Hematopoietic multipotent progenitor cell treated with erythropoietin and hydrocortisone succinate and interleukin-3 and kit ligand, for 4 days (in vitro differentiated cells): ENCODE data around the gene ZNF488.

Experiments
- DNase-seq: peaks from one replicate; pipeline ENCODE4 v3.0.0-alpha.2; 2015

The ZNF488 gene

DNA sequence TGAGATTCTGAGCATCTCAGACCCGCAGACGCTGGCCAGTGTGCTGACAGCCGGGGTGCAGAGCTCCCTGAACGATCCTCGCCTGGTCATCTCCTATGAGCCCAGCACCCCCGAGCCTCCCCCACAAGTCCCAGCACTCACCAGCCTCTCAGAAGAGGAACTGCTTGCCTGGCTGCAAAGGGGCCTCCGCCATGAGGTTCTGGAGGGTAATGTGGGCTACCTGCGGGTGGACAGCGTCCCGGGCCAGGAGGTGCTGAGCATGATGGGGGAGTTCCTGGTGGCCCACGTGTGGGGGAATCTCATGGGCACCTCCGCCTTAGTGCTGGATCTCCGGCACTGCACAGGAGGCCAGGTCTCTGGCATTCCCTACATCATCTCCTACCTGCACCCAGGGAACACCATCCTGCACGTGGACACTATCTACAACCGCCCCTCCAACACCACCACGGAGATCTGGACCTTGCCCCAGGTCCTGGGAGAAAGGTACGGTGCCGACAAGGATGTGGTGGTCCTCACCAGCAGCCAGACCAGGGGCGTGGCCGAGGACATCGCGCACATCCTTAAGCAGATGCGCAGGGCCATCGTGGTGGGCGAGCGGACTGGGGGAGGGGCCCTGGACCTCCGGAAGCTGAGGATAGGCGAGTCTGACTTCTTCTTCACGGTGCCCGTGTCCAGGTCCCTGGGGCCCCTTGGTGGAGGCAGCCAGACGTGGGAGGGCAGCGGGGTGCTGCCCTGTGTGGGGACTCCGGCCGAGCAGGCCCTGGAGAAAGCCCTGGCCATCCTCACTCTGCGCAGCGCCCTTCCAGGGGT, 35.2 kb downstream of the ZNF488 start:
- peak; percentile 4 for DNase-seq

- DNase-seq, result no peak
Measured at GRCh38 chr10:47348138-47348651, 35.9 kb downstream of the ZNF488 start, which contains the start of gene RBP3. TSS of gene RBP3 (plus strand) at chr10:47348363. CDS start at chr10:47348485, 122 bp downstream.

DNA sequence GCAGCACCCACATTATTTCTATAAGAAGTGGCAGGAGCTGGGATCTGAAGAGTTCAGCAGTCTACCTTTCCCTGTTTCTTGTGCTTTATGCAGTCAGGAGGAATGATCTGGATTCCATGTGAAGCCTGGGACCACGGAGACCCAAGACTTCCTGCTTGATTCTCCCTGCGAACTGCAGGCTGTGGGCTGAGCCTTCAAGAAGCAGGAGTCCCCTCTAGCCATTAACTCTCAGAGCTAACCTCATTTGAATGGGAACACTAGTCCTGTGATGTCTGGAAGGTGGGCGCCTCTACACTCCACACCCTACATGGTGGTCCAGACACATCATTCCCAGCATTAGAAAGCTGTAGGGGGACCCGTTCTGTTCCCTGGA, 36.8 kb downstream of the ZNF488 start:
- no peak for DNase-seq

GRCh38 chr10:47346581-47347302, 37.4 kb downstream of the ZNF488 start:
- DNase-seq, result no peak

- DNase-seq, result no peak
Measured at GRCh38 chr10:47344996-47345870, 38.9 kb downstream of the ZNF488 start.

DNA sequence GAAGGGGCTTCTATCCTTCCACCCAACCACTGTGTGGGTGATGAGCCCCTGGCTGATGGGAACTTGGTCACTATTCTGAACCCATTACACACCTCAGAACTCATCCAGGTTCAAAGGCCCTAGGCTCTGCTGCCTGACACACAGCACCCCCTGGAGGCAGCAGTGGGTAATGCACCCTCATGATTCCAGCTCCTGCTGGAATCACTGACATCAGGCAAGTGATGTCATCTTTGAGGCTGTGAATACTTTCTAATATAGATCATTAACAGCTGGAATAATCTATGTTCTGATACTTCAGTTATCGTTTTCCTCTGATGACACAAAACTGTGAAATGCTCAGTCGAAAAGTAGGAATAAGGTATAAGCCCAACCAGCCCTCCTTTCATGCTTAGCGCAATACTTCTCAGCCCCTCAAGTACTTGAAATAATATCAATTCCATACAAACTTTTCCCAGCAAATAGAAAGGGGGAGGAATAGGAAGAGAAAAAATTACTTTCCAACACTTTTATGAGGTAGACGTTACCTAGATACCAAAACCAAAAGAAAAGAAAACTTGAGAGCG, 43.4 kb downstream of the ZNF488 start:
- peak; percentile 76 for DNase-seq

DNA sequence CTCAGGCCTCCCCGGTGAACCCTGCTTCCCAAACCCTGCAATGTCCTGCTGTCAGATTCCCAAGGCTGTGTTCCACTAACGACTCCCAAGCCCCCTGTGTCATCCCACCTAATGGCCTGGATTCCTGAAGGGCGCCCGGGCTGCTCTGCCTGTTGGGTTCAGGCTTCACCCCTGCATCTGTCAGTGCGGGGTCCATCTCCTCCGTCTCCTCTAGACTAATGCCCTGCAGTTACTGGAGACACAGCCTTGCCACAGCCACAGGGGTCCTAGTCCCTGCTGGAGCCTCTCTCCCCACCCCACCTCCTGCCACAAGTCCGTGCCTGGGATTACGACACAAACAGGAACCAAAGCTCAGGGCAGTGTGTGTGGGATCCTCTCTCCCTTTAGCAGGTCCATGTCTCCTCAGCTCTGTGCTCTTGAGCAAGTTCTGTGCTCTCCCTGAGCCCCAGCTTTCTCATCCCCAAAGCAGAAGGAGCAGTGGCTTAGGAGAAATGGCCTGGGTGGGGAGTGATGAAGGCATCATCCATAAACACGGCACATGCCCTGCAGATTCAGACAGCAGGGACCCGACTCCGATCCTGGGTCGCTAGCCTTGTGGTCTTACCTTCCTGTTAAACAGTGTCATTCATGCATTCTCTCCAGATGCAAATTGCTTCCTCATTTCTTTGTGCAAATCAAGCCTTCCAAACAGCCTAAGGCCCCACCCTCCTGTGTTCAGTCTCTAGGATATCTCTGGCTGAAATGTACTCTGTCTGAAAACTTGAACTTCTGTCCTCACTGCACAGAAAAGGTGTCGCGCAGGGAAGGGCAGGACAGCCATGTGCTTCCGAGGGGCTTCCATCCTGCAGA, 44.1 kb downstream of the ZNF488 start:
- peak; percentile 74 for DNase-seq

GRCh38 chr10:47339186-47339735, 44.8 kb downstream of the ZNF488 start:
- DNase-seq, result no peak

- DNase-seq, result peak; percentile 57
Measured at GRCh38 chr10:47337310-47337709, 46.8 kb downstream of the ZNF488 start.

GRCh38 chr10:47336387-47337134, 47.5 kb downstream of the ZNF488 start:
- DNase-seq, result peak; percentile 53

DNA sequence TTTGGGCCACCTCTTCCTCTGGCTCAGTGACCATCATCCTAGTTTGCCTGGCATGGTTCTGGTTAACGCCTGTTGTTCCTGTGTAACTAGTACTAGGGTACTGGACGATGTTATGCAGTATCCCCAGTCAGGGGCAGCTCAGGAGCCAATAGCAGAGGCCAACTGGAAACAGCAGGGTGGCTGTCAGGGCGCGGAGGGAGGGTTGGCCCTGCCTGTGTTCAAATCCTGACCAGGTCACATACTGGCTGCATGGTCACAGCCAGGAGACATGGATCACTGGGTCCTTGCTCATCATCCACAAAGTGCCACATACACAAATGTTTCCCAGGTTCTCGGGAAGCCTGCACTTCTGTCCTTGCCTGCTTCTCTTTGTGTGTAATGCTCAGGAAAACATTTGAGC, 48.2 kb downstream of the ZNF488 start:
- no peak for DNase-seq

- DNase-seq, result peak; percentile 73
Measured at GRCh38 chr10:47334466-47335295, 49.4 kb downstream of the ZNF488 start.

DNA sequence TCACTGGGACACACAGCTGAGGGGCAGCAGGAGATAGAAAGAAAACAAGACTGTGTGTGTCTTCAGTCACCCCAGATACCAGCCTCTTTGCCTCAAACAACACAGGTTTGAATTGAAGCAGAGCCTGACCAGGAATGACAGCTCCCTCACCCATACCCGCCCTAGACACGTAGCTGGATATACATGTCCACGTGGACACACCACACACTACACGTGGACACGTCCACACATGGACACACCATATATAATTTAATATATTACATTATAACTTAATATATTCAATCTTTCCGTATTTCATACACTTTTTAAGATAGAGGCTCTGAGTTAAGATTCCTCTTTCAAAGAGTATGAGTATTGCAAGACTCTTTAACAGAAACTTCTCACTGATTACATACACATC, 50.6 kb downstream of the ZNF488 start:
- no peak for DNase-seq

DNA sequence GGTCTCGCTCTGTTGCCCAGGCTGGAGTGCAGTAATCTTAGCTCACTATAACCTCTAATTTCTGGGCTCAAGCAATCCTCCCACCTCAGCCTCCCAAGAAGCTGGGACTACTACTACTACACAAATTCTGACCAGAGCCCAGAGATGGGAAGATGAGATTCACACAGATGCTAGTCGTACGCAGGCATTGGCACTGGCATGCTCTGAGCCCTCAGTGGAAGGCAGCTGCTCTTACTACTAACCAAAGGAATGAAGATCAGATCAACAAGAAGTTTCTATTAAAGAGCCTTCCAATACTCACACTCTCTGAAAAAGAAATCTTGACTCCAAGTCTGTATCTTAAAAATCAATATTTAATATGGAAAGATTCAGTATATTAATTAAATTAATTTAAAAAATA, 51.1 kb downstream of the ZNF488 start:
- DNase-seq, result no peak

GRCh38 chr10:47332371-47332770, 51.7 kb downstream of the ZNF488 start:
- DNase-seq, result no peak

GRCh38 chr10:47331954-47332353, 52.1 kb downstream of the ZNF488 start:
- DNase-seq, result no peak

GRCh38 chr10:47331491-47331890, 52.6 kb downstream of the ZNF488 start:
- DNase-seq, result no peak

- no peak for DNase-seq
Measured at GRCh38 chr10:47330804-47331203, 53.3 kb downstream of the ZNF488 start.

DNA sequence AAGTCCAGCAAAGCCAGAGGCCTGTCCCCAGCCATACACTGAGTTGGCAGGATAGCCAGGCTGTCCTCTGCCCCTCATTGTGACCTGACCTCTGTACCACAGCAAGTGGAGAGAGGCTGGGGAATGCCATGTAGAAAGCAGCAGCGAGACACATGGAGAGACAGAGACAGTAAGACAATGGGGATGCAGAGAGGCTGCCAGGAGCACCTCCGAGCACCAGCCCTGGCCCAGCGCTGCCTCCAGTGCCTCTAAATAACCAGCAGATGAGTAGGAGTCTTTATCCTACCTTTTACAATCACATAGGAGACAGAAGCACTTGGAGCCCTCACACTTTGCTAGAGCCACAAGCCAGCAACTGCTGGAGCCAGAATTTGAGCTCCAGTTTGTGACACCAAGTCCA, 53.7 kb downstream of the ZNF488 start:
- no peak for DNase-seq

DNA sequence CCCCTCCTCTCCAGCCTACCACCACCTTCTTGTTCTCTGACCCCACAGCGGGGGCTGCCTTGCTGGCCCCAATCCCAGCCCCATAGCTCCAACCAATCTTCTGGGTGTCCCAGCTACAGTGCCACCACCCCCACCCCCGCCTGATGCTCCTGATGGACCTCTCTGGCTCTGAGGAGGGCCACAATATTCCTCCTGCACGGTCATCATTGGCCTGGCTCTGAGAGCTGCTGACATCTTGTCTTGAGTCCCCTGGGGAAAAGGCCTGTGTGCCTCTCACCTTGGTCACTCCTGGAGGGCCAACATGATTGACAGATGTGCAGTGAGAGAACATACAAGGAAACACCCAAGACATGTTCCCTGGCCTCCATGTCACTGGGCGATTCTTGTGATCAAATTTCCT, 54.2 kb downstream of the ZNF488 start:
- DNase-seq, result no peak
